HuH-7.5 (cell line): Measurements from ENCODE around the gene CEP131.

Source experiments
- DNase-seq: peaks from one replicate; pipeline ENCODE4 v3.0.0; 2011; ENCODE audit warnings: low spot score

CEP131 gene

GRCh38 chr17:81187120-81187519 lies 35.6 kb downstream of the CEP131 start:
- DNase-seq, result no peak

- no peak for DNase-seq
Measured at GRCh38 chr17:81186203-81186602, 36.6 kb downstream of the CEP131 start.

- no peak for DNase-seq
Measured at GRCh38 chr17:81184555-81184954, 38.2 kb downstream of the CEP131 start.

- DNase-seq, result no peak
Measured at GRCh38 chr17:81183807-81184206, 39.0 kb downstream of the CEP131 start.

- no peak for DNase-seq
Measured at GRCh38 chr17:81183316-81183715, 39.4 kb downstream of the CEP131 start.

- DNase-seq, result no peak
Measured at GRCh38 chr17:81182596-81182995, 40.2 kb downstream of the CEP131 start.

- DNase-seq, result no peak
Measured at GRCh38 chr17:81181811-81182185, 41.0 kb downstream of the CEP131 start.

GRCh38 chr17:81180836-81181810 lies 41.6 kb downstream of the CEP131 start:
- DNase-seq, result no peak

- no peak for DNase-seq
Measured at GRCh38 chr17:81179861-81180260, 42.9 kb downstream of the CEP131 start.

- DNase-seq, result no peak
Measured at GRCh38 chr17:81179220-81179619, 43.5 kb downstream of the CEP131 start.

- no peak for DNase-seq
Measured at GRCh38 chr17:81178136-81179091, 44.4 kb downstream of the CEP131 start.

- no peak for DNase-seq
Measured at GRCh38 chr17:81176666-81177065, 46.1 kb downstream of the CEP131 start.

GRCh38 chr17:81173762-81174155 lies 49.0 kb downstream of the CEP131 start:
- no peak for DNase-seq

GRCh38 chr17:81173052-81173761 lies 49.6 kb downstream of the CEP131 start:
- DNase-seq, result no peak

GRCh38 chr17:81171941-81172340 lies 50.8 kb downstream of the CEP131 start:
- DNase-seq, result no peak

GRCh38 chr17:81170727-81171494 lies 51.9 kb downstream of the CEP131 start:
- DNase-seq, result no peak

GRCh38 chr17:81169870-81170309 lies 52.9 kb downstream of the CEP131 start:
- DNase-seq, result no peak

- DNase-seq, result no peak
Measured at GRCh38 chr17:81167638-81168037, 55.1 kb downstream of the CEP131 start.

- DNase-seq, result no peak
Measured at GRCh38 chr17:81167194-81167524, 55.6 kb downstream of the CEP131 start.

GRCh38 chr17:81166033-81166492 lies 56.7 kb downstream of the CEP131 start, which contains the start of gene AATK:
TSS of gene AATK (minus strand) at chr17:81166221. CDS start at chr17:81165992, 229 bp downstream.
- DNase-seq, result peak; percentile 48
